Cardiac fibroblast (primary cell): ENCODE data around the gene IL17REL.

Experiments used
- DNase-seq, 2 donors: peaks; one replicate each; pipeline versions ENCODE4 v3.0.0 to v3.0.0-alpha.2; 2010; ENCODE audit warnings: low read depth in 2 of 2
- H3K4me3 ChIP-seq, 2 donors: replicated peaks in 1 of 2; 1 replicate in 1 of 2; 2 replicates in 1 of 2; pipeline ENCODE4 v1.5.1; 2011; ENCODE audit warnings: low read depth in 2 of 2, low read length in 2 of 2, mild to moderate bottlenecking in 2 of 2, moderate library complexity in 1 of 2
- CTCF ChIP-seq: IDR thresholded peaks from one replicate; pipeline ENCODE4 v1.5.1; 2011; ENCODE audit warnings: low read depth, mild to moderate bottlenecking, low read length, inconsistent platforms

Gene IL17REL

GRCh38 chr22:50012211-50013181 is at the start of gene IL17REL:
TSS of gene IL17REL (minus strand) at chr22:50012765. CDS start at chr22:50012646, 119 bp downstream.
- peak in 1 of 2 donors; percentile 39 for DNase-seq
- no peak within 1 kb of the TSS for H3K4me3 ChIP-seq
- TF ChIP-seq CTCF: no peak

- no peak for TF ChIP-seq CTCF
- no peak for DNase-seq
- H3K4me3 ChIP-seq: no peak overlapping the region
Observed at GRCh38 chr22:50061824-50062355, 49.3 kb upstream of the IL17REL start.

- H3K4me3 ChIP-seq: no peak overlapping the region
- no peak for TF ChIP-seq CTCF
- DNase-seq: no peak
Observed at GRCh38 chr22:50061141-50061823, 48.7 kb upstream of the IL17REL start.

- no peak overlapping the region for H3K4me3 ChIP-seq
- TF ChIP-seq CTCF: no peak
- no peak for DNase-seq
Observed at GRCh38 chr22:50060441-50061140, 48.0 kb upstream of the IL17REL start.

GRCh38 chr22:50059881-50060262 is 47.3 kb upstream of the IL17REL start:
- TF ChIP-seq CTCF: no peak
- H3K4me3 ChIP-seq: no peak overlapping the region
- DNase-seq: no peak
